HG02623 (cell line): Measurements from ENCODE around the gene PARD3B.

Source experiments
- ATAC-seq: cut with Tn5 transposase; IDR thresholded peaks from one replicate; pipeline ENCODE4 v1.9.1; 2021; ENCODE audit warnings: moderate library complexity; ENCODE audit not compliant: unreplicated experiment

PARD3B gene

GRCh38 chr2:205527801-205528200 lies 982.5 kb downstream of the PARD3B start:
- no peak for ATAC-seq

- no peak for ATAC-seq
Measured at GRCh38 chr2:205531072-205531471, 985.8 kb downstream of the PARD3B start.

DNA sequence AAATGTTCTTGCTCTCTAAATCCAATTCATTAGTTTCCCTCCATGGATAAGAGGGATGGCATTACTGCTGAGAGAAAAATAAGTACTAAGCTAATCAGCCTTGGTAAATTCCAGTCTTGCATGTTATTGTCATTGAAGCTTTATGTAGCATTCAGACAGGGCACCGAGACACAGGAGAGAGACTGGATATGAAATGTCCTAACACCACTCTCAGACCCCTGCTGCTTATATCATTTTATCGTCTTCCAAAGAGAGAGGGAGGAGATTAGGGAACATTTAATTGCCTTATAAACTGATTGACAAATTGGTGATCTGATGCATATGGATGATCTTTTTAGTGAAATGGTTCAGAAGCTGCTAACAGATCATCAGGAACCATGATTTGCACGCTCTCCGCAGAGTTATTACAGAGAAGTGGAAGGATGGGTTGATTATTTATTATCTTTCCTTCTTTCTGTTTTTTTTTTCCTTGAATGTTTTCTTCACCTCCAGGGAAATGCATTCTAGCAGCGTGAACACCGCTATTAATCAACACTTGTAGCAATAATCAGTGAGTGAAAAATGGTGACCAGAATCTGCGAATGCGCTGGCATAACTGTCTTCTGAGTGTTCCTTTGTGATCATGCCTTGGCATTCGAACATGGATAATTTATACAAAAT lies 986.3 kb downstream of the PARD3B start:
- ATAC-seq, result no peak

DNA sequence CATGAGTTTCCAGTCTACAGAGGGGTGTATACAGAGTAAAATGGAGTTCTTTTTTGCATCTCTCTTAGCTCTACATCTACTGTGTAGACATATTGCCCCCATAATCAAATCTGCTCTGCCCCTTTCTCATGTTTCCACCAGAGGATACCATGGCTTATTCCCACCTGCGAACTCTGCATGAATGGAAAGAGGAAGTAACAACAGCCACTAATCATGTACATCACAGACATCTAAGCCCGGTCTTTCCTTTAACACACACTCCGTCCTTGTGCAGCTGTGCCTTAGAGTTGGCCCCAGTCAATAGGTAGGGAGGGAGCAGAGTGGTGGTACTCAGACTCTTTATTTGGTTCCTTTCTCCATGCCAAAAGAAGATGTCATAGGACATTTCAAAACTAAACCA lies 989.7 kb downstream of the PARD3B start:
- no peak for ATAC-seq

DNA sequence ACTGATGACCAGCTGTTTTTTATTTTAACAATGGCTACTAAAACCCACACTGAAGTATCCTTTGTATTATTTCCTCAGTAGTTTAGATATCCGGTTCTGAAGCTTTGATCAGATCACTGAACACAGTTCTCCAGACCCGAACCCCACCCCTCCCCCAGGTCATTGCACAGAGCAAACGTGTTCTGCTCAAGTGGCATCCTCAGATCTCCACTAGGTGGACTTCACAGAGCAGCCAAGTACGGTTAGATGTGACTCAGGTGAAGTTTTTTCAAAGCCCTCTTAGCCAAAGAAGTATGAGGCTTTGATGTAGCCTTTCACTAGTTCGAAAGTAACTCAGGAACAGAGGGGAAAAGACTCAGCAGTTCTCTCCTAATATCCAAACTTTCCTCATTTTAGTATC lies 994.3 kb downstream of the PARD3B start:
- no peak for ATAC-seq

DNA sequence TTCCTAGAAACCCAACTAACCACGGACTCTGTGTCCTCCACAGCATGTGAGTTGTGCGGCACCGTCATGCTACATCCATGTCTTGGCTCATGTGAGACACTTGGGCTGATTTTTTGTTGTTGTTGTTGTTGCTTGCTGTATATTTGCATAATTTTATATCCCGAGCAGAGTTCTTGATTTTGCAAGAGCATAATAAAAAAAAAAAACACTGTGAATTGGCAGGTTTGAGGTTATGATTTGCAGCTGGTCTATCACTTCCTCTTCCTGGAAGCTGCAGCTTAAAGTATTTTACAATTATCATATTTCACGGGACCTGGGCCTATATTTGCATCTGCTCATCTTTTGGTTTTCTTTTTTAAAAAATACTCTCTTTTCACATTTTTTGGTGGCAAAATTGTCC lies 994.8 kb downstream of the PARD3B start:
- ATAC-seq, result no peak

- ATAC-seq, result no peak
Measured at GRCh38 chr2:205543262-205543843, 998.1 kb downstream of the PARD3B start.

DNA sequence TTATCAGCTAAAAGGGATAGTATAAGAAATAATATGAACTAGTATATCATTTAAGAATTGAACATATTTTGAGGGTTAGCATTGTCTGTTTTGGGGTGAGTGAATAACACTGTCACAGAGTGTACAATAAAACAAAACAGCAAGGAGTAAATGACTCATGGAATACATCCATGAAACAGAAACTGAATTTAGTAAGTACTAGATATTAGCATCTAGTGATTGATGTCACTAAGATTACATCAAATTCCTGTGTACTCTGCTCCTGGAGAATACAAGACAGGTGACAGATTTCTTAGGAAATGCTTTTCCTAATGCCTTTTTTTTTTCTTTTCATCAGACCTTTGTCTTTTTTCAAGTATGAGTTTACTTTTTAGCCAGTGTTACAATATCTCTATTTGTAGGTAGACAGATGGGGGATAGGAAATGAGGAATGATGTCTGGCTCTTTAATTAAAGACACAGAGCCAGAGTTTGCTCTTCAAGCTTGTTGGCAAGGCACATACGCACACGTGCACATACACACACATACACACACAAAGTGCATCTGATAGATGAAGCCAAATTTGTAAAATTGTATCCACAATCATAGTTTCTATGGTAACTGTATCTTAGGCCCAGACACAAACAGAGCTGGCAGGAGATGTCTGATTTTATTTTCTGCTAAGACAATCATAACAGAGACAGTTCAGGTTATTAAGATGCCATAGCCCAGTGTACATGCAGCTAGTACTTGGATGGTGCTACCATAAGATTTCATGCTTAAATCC lies 998.8 kb downstream of the PARD3B start:
- no peak for ATAC-seq

DNA sequence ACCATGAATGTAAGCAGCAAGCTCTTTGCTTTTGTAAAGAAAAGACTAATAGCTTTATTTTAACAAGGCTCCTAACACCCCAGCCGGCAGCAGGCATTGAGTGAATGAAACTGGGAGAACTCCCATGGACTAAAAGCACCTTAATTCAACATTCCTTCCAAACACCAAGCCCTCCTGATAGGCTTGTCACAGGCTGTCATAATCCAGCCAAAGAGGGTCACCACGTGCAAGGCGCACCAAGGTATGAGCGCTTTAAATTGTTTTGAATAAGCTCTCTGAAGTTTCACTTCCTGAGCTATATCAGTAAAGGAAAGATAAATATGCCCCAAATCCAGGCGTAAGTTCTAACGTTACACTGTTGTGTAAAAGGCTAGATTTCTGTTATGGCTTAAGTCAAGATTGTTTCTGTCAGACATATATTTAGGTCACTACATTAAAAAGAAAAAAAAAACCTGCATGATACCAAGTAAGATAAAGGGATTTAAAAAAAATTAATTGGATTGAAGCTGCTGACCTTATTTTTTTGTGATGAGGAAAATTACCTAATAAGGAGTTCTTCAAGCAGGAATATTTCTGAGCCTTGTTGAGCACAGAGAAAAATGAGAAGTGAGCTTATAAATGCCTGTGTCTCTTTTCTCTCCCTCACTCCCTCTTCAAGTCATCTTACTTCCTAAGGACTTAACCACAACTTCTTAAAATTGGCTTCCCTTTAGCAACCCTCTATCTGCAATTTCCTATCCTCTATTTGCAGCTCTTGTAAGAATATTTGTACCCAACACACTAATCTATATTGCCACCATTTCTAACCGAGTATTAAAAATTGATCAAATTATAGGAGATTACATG lies 1000.9 kb downstream of the PARD3B start:
- no peak for ATAC-seq

DNA sequence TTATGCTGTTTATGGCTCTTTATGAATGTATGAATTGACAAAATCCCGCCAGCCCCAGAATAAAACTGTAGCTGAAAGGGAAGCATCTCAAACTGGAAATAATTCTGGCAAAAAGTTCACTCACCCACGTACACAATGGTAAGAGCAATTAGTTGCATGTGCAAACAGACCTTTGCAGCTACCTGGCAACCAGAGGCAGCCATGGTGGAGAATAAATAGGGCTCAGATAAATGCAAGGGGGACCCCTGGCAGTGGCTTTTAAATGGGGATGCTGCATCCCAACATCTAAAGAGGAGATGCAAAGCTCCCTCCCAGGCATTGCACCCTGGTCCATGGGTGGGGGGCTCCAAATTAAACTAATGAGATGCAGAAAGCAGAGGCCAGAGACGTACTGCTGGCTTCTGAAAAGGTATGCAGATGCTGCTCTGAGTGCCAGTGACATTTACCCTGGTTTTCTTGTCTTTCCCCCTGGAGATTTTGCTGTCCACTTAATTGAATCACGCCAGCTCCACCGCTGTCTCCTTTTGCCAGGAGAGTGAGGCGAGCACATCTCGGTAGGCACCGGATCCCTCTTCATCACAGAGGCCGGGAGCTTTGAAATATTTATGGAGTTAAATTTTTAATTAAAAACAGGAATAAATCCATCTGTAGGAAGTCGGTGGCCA lies 1010.4 kb downstream of the PARD3B start:
- no peak for ATAC-seq

DNA sequence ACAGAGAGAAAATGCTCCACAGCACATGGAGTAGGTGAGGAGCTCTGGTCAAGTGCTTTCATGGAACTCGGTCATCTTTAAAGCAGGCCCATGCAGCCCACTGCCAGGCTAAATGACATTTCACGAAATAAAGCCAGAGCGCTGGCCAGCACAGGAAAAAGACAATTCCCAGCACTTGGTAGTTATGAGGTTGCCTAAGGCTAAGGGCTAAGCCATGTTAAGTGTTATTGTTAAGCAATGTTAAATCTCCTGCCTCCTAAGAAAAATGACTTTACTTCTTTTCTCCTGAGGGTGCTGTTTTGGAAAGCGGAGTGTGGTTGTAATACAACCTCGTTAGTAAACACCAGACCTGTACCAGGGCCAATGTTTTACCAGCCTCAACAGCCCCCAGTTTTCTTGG lies 1011.1 kb downstream of the PARD3B start:
- no peak for ATAC-seq

DNA sequence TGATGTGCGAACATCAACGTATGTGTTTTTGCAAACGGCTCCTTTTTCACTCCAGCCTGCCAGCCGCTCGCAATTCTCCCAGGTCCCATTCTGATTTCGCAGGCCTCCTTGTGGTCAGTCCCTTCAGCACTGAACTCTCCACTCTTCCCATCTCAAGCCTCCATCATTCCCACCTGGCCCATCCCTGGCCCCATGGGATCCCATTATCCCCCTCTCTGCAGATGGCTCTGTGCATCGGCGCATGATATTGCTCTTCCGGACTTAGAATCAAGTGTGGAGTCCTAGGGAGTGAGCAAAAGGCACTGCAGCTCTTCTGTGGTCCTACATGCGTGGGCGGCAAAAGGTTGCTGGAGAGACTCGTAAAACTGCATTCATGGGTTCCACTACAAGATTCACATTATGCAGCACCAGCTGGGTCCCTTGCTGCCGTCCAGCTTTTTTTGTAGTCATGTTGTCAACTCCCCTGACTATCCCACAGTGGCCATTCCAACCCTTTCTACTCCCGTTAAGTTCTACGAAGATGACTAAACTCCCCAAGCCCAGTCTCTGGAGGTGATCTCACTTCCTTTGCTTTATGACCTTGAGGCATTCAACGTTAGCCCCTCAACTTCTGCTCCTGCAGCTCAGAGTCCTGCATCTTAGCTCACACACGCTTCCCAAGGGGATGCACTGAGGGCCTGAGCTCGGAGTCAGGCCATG lies 1011.7 kb downstream of the PARD3B start:
- ATAC-seq, result no peak

GRCh38 chr2:205557873-205558272 lies 1012.6 kb downstream of the PARD3B start:
- no peak for ATAC-seq

DNA sequence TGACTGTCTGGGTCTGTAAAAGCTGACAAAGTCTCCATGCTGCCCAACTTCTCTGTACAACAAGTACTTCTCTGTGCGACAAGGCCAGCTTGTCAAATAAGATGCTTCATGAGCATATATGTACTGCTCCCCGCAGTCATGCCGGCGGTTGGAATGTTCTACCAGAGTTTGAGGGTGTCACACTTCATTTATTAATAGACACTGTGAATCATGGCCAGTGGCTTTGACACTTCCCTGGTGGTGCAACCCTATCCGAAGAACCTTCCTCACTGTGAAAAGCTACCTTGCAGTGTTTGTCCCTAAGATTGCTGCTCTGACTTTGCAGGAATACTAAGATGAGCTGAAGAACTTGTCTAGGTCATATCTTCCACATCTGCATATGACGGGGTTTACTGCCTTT lies 1016.2 kb downstream of the PARD3B start:
- ATAC-seq, result no peak

- no peak for ATAC-seq
Measured at GRCh38 chr2:205563646-205564045, 1018.4 kb downstream of the PARD3B start.

GRCh38 chr2:205564346-205565141 lies 1019.3 kb downstream of the PARD3B start:
- ATAC-seq, result no peak

DNA sequence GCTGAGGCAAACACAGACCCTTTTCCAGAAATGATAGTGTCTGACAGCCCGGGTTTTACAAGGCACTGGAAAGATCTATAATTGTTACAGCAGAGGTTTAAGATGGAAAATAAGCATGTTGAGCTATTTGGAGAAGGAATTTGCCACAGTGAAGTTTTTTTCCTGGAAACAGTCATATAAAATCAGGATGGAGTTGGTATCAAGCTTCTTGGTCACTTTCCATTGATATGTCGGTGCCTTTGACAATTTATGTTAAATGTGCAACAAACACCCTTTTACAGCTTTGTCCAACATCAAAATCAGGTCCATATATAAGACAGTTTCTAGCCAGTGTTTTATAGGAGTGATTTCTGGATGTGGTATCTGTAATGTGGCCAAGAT lies 1019.9 kb downstream of the PARD3B start:
- ATAC-seq, result no peak

- ATAC-seq, result no peak
Measured at GRCh38 chr2:205566606-205567168, 1021.4 kb downstream of the PARD3B start.

GRCh38 chr2:205568620-205569019 lies 1023.3 kb downstream of the PARD3B start:
- ATAC-seq, result no peak
